GM12878 (cell line): ENCODE results near the gene NPRL2. TPM values are rescaled to one million over a fixed set of nuclear protein-coding genes. Genes with fewer than 3 reads are reported as not detected.

Experiments used
- ATAC-seq: fragments of 200-7000 bp; cut with Tn5 transposase; 3 replicates; pipeline ENCODE4 v1.9.1; 2020; ENCODE audit warnings: mild to moderate bottlenecking, moderate library complexity
- BruUV-seq: library from RNA; stranded (reverse); fragments of 400-500 nt; replicated peaks from 2 replicates; lab custom pipeline; 2021; lab: Mats Ljungman, UMichigan
- CTCF ChIA-PET: fragments of 300-600 bp; sonication (Branson Sonifier 250); formaldehyde crosslinking; extraction: SDS; loops from one replicate; lab custom pipeline; 2021; ENCODE audit warnings: inconsistent platforms; lab: Yijun Ruan, JAX
- POLR2A ChIA-PET: fragments of 350-600 bp; formaldehyde crosslinking; extraction: SDS; loops from one replicate; lab custom pipeline; 2021; ENCODE audit warnings: inconsistent platforms; lab: Charles Lee
- RAD21 ChIA-PET: fragments of 300-600 bp; sonication (Branson Sonifier 250); formaldehyde crosslinking; loops from one replicate; lab custom pipeline; 2023; ENCODE audit warnings: antibody characterized with exemption; ENCODE audit not compliant: unreplicated experiment; lab: Charles Lee
- SMC1A ChIA-PET: fragments of 300-600 bp; sonication (Branson Sonifier 250); formaldehyde crosslinking; loops from one replicate; lab custom pipeline; 2023; ENCODE audit not compliant: unreplicated experiment, uncharacterized antibody; lab: Charles Lee
- DNase-seq: peaks from one replicate; pipeline ENCODE4 v3.0.0-alpha.2; 2011; ENCODE audit warnings: low read depth, low spot score
- FAIRE-seq: peaks from 3 replicates; lab custom pipeline; 2011; peaks lifted over from hg19 to GRCh38; lab: Jason Lieb, UNC
- H2AFZ ChIP-seq: 2 replicates; pipeline ENCODE4 v1.6.0; 2011; ENCODE audit warnings: low read depth, low read length, control low read depth; ENCODE audit not compliant: control insufficient read depth
- H3K27ac ChIP-seq: 2 replicates; pipeline ENCODE4 v1.5.1; 2011; ENCODE audit warnings: control low read depth; ENCODE audit not compliant: control insufficient read depth, insufficient read depth
- H3K27me3 ChIP-seq, 2 experiments: replicated peaks in 1 of 2; 2 replicates each; pipeline versions ENCODE4 v1.6.0 to v1.6.1; 2011; ENCODE audit warnings: low read length in 1 of 2; ENCODE audit not compliant: control insufficient read depth in 2 of 2, insufficient read depth in 2 of 2
- H3K36me3 ChIP-seq, 2 experiments: 2 replicates each; pipeline ENCODE4 v1.5.1; 2011; ENCODE audit warnings: low read length in 1 of 2; ENCODE audit not compliant: control insufficient read depth in 2 of 2, insufficient read depth in 2 of 2
- H3K4me1 ChIP-seq: 2 replicates; pipeline ENCODE4 v1.6.1; 2011; ENCODE audit warnings: mild to moderate bottlenecking, low read length, moderate library complexity, mixed read lengths; ENCODE audit not compliant: control insufficient read depth, insufficient read depth
- H3K4me2 ChIP-seq: 2 replicates; pipeline ENCODE4 v1.6.0; 2011; ENCODE audit warnings: control low read depth; ENCODE audit not compliant: control insufficient read depth, insufficient read depth
- H3K4me3 ChIP-seq: fragments of 200-600 bp; sonication (generic); 2 replicates; pipeline ENCODE4 v1.5.1; 2016
- H3K79me2 ChIP-seq: 2 replicates; pipeline ENCODE4 v1.6.0; 2011; ENCODE audit warnings: low read length; ENCODE audit not compliant: control insufficient read depth, insufficient read depth
- H3K9ac ChIP-seq: 2 replicates; pipeline ENCODE4 v1.8.0; 2011; ENCODE audit warnings: low read length, control low read depth, mixed read lengths; ENCODE audit not compliant: control insufficient read depth, insufficient read depth
- H3K9me3 ChIP-seq: replicated peaks from 3 replicates; pipeline ENCODE4 v1.5.1; 2011; ENCODE audit warnings: mild to moderate bottlenecking, low read length; ENCODE audit not compliant: control insufficient read depth, insufficient read depth
- H4K20me1 ChIP-seq: 2 replicates; pipeline ENCODE4 v1.6.0; 2011; ENCODE audit not compliant: control insufficient read depth, insufficient read depth
- BACH1 ChIP-seq: fragments of 450-650 bp; IDR thresholded peaks from 2 replicates; pipeline ENCODE4 v1.6.1; 2017; ENCODE audit warnings: mild to moderate bottlenecking, borderline replicate concordance
- CHD1 ChIP-seq: IDR thresholded peaks from 2 replicates; pipeline ENCODE4 v1.6.1; 2012; ENCODE audit warnings: low read depth, low read length, improper control_type of control experiment
- CHD4 ChIP-seq: fragments of 200-600 bp; sonication (generic); IDR thresholded peaks from 2 replicates; pipeline ENCODE4 v1.6.1; 2016; ENCODE audit warnings: mild to moderate bottlenecking
- FOS ChIP-seq: IDR thresholded peaks from 3 replicates; pipeline ENCODE4 v1.6.1; 2011; ENCODE audit warnings: borderline replicate concordance; ENCODE audit not compliant: insufficient read length; ENCODE audit errors: extremely low read depth
- FOXM1 ChIP-seq: IDR thresholded peaks from 2 replicates; pipeline ENCODE4 v1.6.1; 2012; ENCODE audit warnings: low read depth, mild to moderate bottlenecking, inconsistent platforms, low read length, moderate library complexity
- MAX ChIP-seq: IDR thresholded peaks from 2 replicates; pipeline ENCODE4 v1.6.1; 2012; ENCODE audit warnings: low read depth, low read length, improper control_type of control experiment
- NR2F1 ChIP-seq: fragments of 450-650 bp; conservative IDR thresholded peaks from 2 replicates; pipeline ENCODE4 v1.6.1; 2017; ENCODE audit warnings: mild to moderate bottlenecking
- PBX3 ChIP-seq: IDR thresholded peaks from 2 replicates; pipeline ENCODE4 v1.6.1; 2011; ENCODE audit warnings: mild to moderate bottlenecking, low read depth, low read length, moderate library complexity; ENCODE audit not compliant: insufficient replicate concordance
- SRF ChIP-seq, 2 experiments: IDR thresholded peaks; 2 replicates each; pipeline ENCODE4 v1.6.1; 2011; ENCODE audit warnings: low read depth in 2 of 2, low read length in 2 of 2, mild to moderate bottlenecking in 1 of 2, moderate library complexity in 1 of 2
- SUPT20H ChIP-seq: IDR thresholded peaks from 2 replicates; pipeline ENCODE4 v1.6.1; 2011; ENCODE audit warnings: low read depth, mild to moderate bottlenecking, low read length, moderate library complexity, borderline replicate concordance; ENCODE audit not compliant: control insufficient read depth
- TBL1XR1 ChIP-seq: IDR thresholded peaks from 2 replicates; pipeline ENCODE4 v1.6.1; 2012; ENCODE audit warnings: low read depth, low read length, improper control_type of control experiment
- WGBS: methylation state at CpG from one replicate; pipeline ENCODE4 v1.1.6; 2016; ENCODE audit warnings: low lambda C conversion rate; ENCODE audit not compliant: insufficient replicate concordance, insufficient coverage; ENCODE audit errors: missing lambda C conversion rate; 5-methylcytosine and 5-hydroxymethylcytosine counted together
- in situ Hi-C: fragments of 300-500 bp; cut with MboI; formaldehyde crosslinking; loops from 9 replicates; pipeline ENCODE4 v1.14.3; 2018; ENCODE audit warnings: mixed read lengths
- intact Hi-C: fragments of 100-400 bp; cut with micrococcal nuclease; formaldehyde crosslinking; loops from one replicate; pipeline ENCODE4 v1.14.2; 2022; ENCODE audit not compliant: unreplicated experiment
- polyA plus RNA-seq, 11 experiments: library from polyadenylated mRNA; depleted of rRNA in 4 of 11; unstranded in 6 of 11; stranded (reverse) in 5 of 11; fragments of >200 nt; fragmentation: Nextera tagmentation in 4 of 11; fragmentation: Illumina TruSeq in 1 of 11; extraction: Ambion mirVana in 4 of 11; extraction: Trizol in 1 of 11; gene quantifications; 1 replicate in 1 of 11; 2 replicates in 10 of 11; pipeline versions ENCODE4 v1.2.1 to v1.2.3, GENCODE V29; 2011 to 2016; ENCODE audit warnings: inconsistent platforms in 2 of 11, missing spikeins in 2 of 11, low read depth in 1 of 11
- total RNA-seq, 4 experiments: library from RNA; depleted of rRNA in 3 of 4; stranded (reverse); fragments of >200 nt in 3 of 4; fragmentation: Illumina TruSeq in 1 of 4; extraction: Trizol in 1 of 4; gene quantifications; 2 replicates each; pipeline versions ENCODE4 v1.2.1 to v1.2.3, GENCODE V29; 2013 to 2021
- TF ChIP-seq, protein P1 (sequence below), 3 experiments: IDR thresholded peaks in 2 of 3; conservative IDR thresholded peaks in 1 of 3; 2 replicates each; pipeline ENCODE4 v1.5.1; 2011; ENCODE audit warnings: low read depth in 3 of 3, low read length in 3 of 3, mild to moderate bottlenecking in 3 of 3, control low read depth in 2 of 3, moderate library complexity in 2 of 3, inconsistent platforms in 1 of 3, mixed read lengths in 1 of 3; ENCODE audit not compliant: control insufficient read depth in 2 of 3, insufficient read depth in 1 of 3; ENCODE audit errors: extremely low read depth in 1 of 3

The NPRL2 gene
- total and polyA plus RNA-seq, 10 of the 15 experiments (the other 5 are each of a cell fraction or from before 2014, with no cell fraction given) = 17.8 to 54.2 (median 32.9) TPM

DNA sequence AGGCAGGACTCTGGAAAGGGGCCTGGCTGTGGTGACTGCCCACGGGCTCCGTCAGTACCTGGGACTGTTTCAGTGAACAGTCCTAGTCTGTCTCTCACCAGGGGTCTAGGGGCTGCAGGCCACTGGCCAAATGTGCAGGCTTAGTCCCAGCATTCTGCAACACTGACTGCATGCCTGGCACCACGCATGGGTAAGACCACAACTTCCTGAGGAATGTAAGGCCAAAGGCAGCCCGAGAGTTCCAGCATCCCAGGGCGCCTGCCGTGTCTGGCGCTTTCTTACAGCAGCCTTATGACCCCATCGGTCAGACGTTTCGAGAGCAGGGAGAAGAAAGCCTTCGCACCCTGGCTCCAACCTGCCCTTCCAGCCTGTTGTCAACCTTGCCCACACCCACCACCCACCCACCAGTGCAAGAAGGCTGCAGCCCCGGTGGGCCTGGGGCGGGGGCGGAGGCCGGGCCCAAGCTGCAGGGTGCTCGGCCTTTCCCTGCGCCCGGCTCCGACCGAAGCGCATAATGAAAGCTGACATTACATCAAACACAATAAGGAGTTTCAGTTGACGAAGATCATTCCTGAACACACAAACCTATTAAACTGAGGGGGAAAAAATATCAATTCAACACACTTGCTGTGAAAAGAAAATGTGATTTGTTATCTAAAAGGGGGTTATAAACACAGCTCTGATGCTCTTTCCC is 38.3 kb upstream of the NPRL2 start (continued):
- TF ChIP-seq SUPT20H (no peak), BACH1 (no peak), MAX (no peak), FOS (no peak), TBL1XR1 (no peak), FOXM1 (no peak), SRF (IDR thresholded peaks at IDR 0.05; ENCODE audit: low read depth in 2 of 2, low read length in 2 of 2) (no peak), NR2F1 (no peak), CHD1 (no peak)

DNA sequence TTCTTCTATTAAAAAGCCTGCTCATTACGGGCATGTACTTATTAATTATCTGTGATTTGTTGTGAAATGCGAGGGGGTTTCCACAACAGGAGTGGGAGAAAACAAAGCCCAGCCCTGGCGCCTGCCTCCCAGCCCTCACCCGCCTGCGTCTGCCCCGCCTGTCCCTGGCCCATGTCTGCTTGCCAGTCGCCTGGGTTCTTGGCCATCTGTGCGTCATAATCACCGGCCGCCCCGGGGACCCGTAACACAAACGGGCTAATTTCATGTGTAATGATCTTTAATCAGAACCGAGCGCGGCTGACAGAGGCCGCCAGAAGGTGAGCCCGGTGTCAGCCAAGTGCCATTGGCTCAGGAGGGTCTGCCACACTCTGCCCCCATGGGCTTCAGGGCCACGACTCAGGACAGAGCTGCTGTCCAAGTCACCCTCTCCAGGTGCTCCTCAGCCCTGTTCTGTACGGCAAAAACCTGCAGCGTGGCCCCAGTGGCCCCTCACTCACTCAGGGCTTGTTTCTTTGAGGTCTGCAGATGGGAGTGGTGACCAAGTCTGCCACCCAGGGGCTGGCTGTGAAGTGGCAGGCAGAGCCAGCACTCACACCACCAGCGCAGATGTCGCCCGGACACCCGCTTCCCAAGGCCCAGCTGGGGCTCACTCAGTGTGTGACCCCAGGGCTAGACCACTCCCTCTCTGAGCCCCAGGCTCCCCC is 37.6 kb upstream of the NPRL2 start:
- BruUV-seq = no TSS peak
- Histone ChIP-seq H3K9ac (no peak overlapping the region), H3K36me3 (no peaks in the 10 kb centered on the region), H3K4me2 (no peak overlapping the region), H2AFZ (no peak overlapping the region), H3K9me3 (no peaks in the 10 kb centered on the region), H3K27ac (no peak overlapping the region), H3K4me1 (no peaks in the 10 kb centered on the region), H3K79me2 (no peaks in the 10 kb centered on the region), H3K27me3 (peaks cover 0 to 3% of the 10 kb centered on the region in 2 experiments; a peak in 3 of 4 replicates), H3K4me3 (no peak overlapping the region), H4K20me1 (no peaks in the 10 kb centered on the region)
- TF ChIP-seq CHD4 (no peak), PBX3 (no peak)
- TF ChIP-seq, protein P1, sequence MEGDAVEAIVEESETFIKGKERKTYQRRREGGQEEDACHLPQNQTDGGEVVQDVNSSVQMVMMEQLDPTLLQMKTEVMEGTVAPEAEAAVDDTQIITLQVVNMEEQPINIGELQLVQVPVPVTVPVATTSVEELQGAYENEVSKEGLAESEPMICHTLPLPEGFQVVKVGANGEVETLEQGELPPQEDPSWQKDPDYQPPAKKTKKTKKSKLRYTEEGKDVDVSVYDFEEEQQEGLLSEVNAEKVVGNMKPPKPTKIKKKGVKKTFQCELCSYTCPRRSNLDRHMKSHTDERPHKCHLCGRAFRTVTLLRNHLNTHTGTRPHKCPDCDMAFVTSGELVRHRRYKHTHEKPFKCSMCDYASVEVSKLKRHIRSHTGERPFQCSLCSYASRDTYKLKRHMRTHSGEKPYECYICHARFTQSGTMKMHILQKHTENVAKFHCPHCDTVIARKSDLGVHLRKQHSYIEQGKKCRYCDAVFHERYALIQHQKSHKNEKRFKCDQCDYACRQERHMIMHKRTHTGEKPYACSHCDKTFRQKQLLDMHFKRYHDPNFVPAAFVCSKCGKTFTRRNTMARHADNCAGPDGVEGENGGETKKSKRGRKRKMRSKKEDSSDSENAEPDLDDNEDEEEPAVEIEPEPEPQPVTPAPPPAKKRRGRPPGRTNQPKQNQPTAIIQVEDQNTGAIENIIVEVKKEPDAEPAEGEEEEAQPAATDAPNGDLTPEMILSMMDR (IDR thresholded peaks at IDR 0.05 in 2 of 3, conservative IDR thresholded peaks at IDR 0.05 in 1 of 3; ENCODE audit: control insufficient read depth in 2 of 3, extremely low read depth in 1 of 3, insufficient read depth in 1 of 3, low read depth in 3 of 3, low read length in 3 of 3) = peak; percentile 18 to 30 (median 29); a peak in 4 of 6 replicates
- in situ Hi-C loops = no loop called here
- CTCF ChIA-PET = no interaction called here
- SMC1A ChIA-PET = no interaction called here
- intact Hi-C loops = no loop called here
- ATAC-seq = peak; percentile 74
- RAD21 ChIA-PET = no interaction called here
- 26% methylated on average over 25 of the region's 25 CpGs for WGBS
- POLR2A ChIA-PET = no interaction called here
- no peak for FAIRE-seq
- DNase-seq = no peak
